ENCODE measurements around the gene GPS2.

Gene GPS2

GRCh38 chr17:7322520-7323194, 7.5 kb upstream of the GPS2 start:
- DNase-seq (ENCODE audit: low spot score), result no peak
- TF ChIP-seq CTCF (IDR thresholded peaks at IDR 0.05; ENCODE audit: extremely low read depth, missing control alignments), result no peak

- TF ChIP-seq CTCF (IDR thresholded peaks at IDR 0.05; ENCODE audit: extremely low read depth, missing control alignments), result no peak
- DNase-seq (ENCODE audit: low spot score), result no peak
Observed at GRCh38 chr17:7321466-7321865, 6.3 kb upstream of the GPS2 start.

GRCh38 chr17:7318121-7318860, 3.1 kb upstream of the GPS2 start:
- no peak for TF ChIP-seq CTCF (IDR thresholded peaks at IDR 0.05; ENCODE audit: extremely low read depth, missing control alignments)
- DNase-seq (ENCODE audit: low spot score), result no peak

- no peak for TF ChIP-seq CTCF (IDR thresholded peaks at IDR 0.05; ENCODE audit: extremely low read depth, missing control alignments)
- DNase-seq (ENCODE audit: low spot score), result no peak
Observed at GRCh38 chr17:7317161-7317803, 2.1 kb upstream of the GPS2 start.

- TF ChIP-seq CTCF (IDR thresholded peaks at IDR 0.05; ENCODE audit: extremely low read depth, missing control alignments), result no peak
Observed at GRCh38 chr17:7315570-7316235, 543 bp upstream of the GPS2 start.

GRCh38 chr17:7313890-7314718, 1.1 kb downstream of the GPS2 start:
- no peak for TF ChIP-seq CTCF (IDR thresholded peaks at IDR 0.05; ENCODE audit: extremely low read depth, missing control alignments)
- DNase-seq (ENCODE audit: low spot score), result no peak

More at GRCh38 chr17:7315570-7316235, 543 bp upstream of the GPS2 start:
- DNase-seq (ENCODE audit: low spot score), result no peak
